Panc1 (cell line): ENCODE data around the gene L3MBTL2. TPM values are rescaled to one million over a fixed set of nuclear protein-coding genes. Genes with fewer than 3 reads are reported as not detected.

ENCODE experiments used
- ATAC-seq: fragments of 200-7000 bp; cut with Tn5 transposase; 2 replicates; pipeline ENCODE4 v1.9.1; 2020; ENCODE audit warnings: mild to moderate bottlenecking, moderate library complexity
- BruUV-seq: library from RNA; stranded (reverse); fragments of 400-500 nt; replicated peaks from 2 replicates; lab custom pipeline; 2021; lab: Mats Ljungman, UMichigan
- CTCF ChIA-PET: fragments of 300-600 bp; sonication (Branson Sonifier 250); formaldehyde crosslinking; loops from one replicate; lab custom pipeline; 2022; ENCODE audit warnings: antibody characterized with exemption; lab: Charles Lee
- POLR2A ChIA-PET: fragments of 300-600 bp; sonication (Branson Sonifier 250); formaldehyde crosslinking; loops from one replicate; lab custom pipeline; 2022; ENCODE audit warnings: antibody characterized with exemption; lab: Charles Lee
- DNase-seq: peaks from one replicate; pipeline ENCODE4 v3.0.0-alpha.2; 2010; ENCODE audit warnings: low read depth, low spot score
- H3K27ac ChIP-seq: 2 replicates; pipeline ENCODE4 v1.5.1; 2011; ENCODE audit warnings: mild to moderate bottlenecking, low read length, inconsistent platforms
- H3K27me3 ChIP-seq: fragments of 200-500 bp; sonication (Bioruptor generic); 2 replicates; pipeline ENCODE4 v1.6.0; 2014; ENCODE audit warnings: low read length, inconsistent platforms; ENCODE audit not compliant: control insufficient read depth, insufficient read depth
- H3K36me3 ChIP-seq: fragments of 200-500 bp; sonication (Bioruptor generic); 2 replicates; pipeline ENCODE4 v1.5.1; 2014; ENCODE audit warnings: inconsistent platforms, mild to moderate bottlenecking, low read length, moderate library complexity; ENCODE audit not compliant: control insufficient read depth, insufficient read depth
- H3K4me1 ChIP-seq: 2 replicates; pipeline ENCODE4 v1.5.1; 2011; ENCODE audit warnings: inconsistent platforms, mild to moderate bottlenecking, low read length, moderate library complexity; ENCODE audit not compliant: control insufficient read depth, insufficient read depth
- H3K4me3 ChIP-seq, 2 experiments: 2 replicates each; pipeline ENCODE4 v1.5.1; 2011 to 2012; ENCODE audit warnings: low read depth in 2 of 2, low read length in 2 of 2, mild to moderate bottlenecking in 2 of 2, inconsistent platforms in 1 of 2, moderate library complexity in 1 of 2
- H3K9me3 ChIP-seq: fragments of 200-500 bp; sonication (Bioruptor generic); 2 replicates; pipeline ENCODE4 v1.5.1; 2014; ENCODE audit warnings: low read depth, mild to moderate bottlenecking, inconsistent platforms, low read length, moderate library complexity; ENCODE audit not compliant: control insufficient read depth, insufficient read depth
- POLR2AphosphoS5 ChIP-seq: IDR thresholded peaks from 2 replicates; pipeline ENCODE4 v1.6.1; 2012; ENCODE audit warnings: mild to moderate bottlenecking, low read depth, low read length, moderate library complexity
- SIN3A ChIP-seq: IDR thresholded peaks from 2 replicates; pipeline ENCODE4 v1.6.1; 2012; ENCODE audit warnings: low read depth, mild to moderate bottlenecking, low read length, moderate library complexity, borderline replicate concordance; ENCODE audit not compliant: insufficient read depth
- TCF7L2 ChIP-seq: IDR thresholded peaks from 2 replicates; pipeline ENCODE4 v1.6.1; 2011; ENCODE audit warnings: mild to moderate bottlenecking, low read depth, low read length, inconsistent platforms
- in situ Hi-C: cut with HindIII; loops from 2 replicates; pipeline ENCODE4 v1.10.0; 2016; ENCODE audit warnings: low sequenced_read_pairs, low pct_unique_long_range_greater_than_20kb
- intact Hi-C: fragments of 100-400 bp; cut with micrococcal nuclease; formaldehyde crosslinking; loops from one replicate; pipeline ENCODE4 v1.10.0; 2022; ENCODE audit not compliant: unreplicated experiment
- total RNA-seq: library from RNA; stranded (reverse); gene quantifications from one replicate; pipeline ENCODE4 v1.2.1, GENCODE V29; 2021; ENCODE audit not compliant: unreplicated experiment
- TF ChIP-seq, protein P1 (sequence below), 2 experiments: IDR thresholded peaks; 2 replicates each; pipeline ENCODE4 v1.6.1; 2011 to 2012; ENCODE audit warnings: low read depth in 2 of 2, control low read depth in 1 of 2, low read length in 1 of 2, mild to moderate bottlenecking in 1 of 2, moderate library complexity in 1 of 2; ENCODE audit not compliant: insufficient read depth in 1 of 2
- TF ChIP-seq, protein P2 (sequence below): fragments of 450-650 bp; IDR thresholded peaks from 2 replicates; pipeline ENCODE4 v1.5.1; 2017; ENCODE audit warnings: mild to moderate bottlenecking

L3MBTL2 gene
- total RNA-seq, 1 experiment from 2014 or later, result 26.6 TPM

DNA sequence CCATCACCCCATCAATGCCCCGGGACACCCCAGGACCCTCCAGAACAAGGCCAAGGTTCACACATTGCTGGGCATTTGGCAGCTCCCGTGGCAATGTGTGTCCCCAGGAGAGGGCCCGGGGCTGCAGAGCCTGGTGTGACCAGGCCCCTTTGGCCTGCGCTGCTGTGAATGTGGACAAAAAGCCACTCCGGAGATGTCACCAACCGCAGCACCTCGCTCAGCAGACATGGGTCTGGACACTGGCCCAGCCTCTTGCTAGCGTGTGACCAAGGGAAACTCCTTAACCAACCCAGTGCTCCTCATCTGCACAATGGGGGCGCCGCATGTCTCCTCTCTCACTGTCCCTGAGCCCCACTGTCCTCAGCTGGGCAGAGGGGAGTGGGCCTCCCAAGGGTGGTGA lies 43.6 kb downstream of the L3MBTL2 start:
- POLR2A ChIA-PET, result no interaction called here
- intact Hi-C loops (no loop called here), in situ Hi-C loops (no loop called here)
- Histone ChIP-seq H3K27ac (no peak overlapping the region), H3K9me3 (no peaks in the 10 kb centered on the region), H3K36me3 (peaks cover 8% of the 10 kb centered on the region), H3K4me1 (no peaks in the 10 kb centered on the region), H3K4me3 (no peak overlapping the region), H3K27me3 (no peaks in the 10 kb centered on the region)
- TF ChIP-seq SIN3A (no peak), POLR2AphosphoS5 (no peak), TCF7L2 (no peak)
- TF ChIP-seq, protein P1, sequence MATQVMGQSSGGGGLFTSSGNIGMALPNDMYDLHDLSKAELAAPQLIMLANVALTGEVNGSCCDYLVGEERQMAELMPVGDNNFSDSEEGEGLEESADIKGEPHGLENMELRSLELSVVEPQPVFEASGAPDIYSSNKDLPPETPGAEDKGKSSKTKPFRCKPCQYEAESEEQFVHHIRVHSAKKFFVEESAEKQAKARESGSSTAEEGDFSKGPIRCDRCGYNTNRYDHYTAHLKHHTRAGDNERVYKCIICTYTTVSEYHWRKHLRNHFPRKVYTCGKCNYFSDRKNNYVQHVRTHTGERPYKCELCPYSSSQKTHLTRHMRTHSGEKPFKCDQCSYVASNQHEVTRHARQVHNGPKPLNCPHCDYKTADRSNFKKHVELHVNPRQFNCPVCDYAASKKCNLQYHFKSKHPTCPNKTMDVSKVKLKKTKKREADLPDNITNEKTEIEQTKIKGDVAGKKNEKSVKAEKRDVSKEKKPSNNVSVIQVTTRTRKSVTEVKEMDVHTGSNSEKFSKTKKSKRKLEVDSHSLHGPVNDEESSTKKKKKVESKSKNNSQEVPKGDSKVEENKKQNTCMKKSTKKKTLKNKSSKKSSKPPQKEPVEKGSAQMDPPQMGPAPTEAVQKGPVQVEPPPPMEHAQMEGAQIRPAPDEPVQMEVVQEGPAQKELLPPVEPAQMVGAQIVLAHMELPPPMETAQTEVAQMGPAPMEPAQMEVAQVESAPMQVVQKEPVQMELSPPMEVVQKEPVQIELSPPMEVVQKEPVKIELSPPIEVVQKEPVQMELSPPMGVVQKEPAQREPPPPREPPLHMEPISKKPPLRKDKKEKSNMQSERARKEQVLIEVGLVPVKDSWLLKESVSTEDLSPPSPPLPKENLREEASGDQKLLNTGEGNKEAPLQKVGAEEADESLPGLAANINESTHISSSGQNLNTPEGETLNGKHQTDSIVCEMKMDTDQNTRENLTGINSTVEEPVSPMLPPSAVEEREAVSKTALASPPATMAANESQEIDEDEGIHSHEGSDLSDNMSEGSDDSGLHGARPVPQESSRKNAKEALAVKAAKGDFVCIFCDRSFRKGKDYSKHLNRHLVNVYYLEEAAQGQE (IDR thresholded peaks at IDR 0.05; ENCODE audit: insufficient read depth in 1 of 2, low read depth in 2 of 2, low read length in 1 of 2), result no peak
- TF ChIP-seq, protein P2, sequence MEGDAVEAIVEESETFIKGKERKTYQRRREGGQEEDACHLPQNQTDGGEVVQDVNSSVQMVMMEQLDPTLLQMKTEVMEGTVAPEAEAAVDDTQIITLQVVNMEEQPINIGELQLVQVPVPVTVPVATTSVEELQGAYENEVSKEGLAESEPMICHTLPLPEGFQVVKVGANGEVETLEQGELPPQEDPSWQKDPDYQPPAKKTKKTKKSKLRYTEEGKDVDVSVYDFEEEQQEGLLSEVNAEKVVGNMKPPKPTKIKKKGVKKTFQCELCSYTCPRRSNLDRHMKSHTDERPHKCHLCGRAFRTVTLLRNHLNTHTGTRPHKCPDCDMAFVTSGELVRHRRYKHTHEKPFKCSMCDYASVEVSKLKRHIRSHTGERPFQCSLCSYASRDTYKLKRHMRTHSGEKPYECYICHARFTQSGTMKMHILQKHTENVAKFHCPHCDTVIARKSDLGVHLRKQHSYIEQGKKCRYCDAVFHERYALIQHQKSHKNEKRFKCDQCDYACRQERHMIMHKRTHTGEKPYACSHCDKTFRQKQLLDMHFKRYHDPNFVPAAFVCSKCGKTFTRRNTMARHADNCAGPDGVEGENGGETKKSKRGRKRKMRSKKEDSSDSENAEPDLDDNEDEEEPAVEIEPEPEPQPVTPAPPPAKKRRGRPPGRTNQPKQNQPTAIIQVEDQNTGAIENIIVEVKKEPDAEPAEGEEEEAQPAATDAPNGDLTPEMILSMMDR, result no peak
- no peak for ATAC-seq
- CTCF ChIA-PET, result no interaction called here
- BruUV-seq, result no TSS peak
- DNase-seq, result no peak

DNA sequence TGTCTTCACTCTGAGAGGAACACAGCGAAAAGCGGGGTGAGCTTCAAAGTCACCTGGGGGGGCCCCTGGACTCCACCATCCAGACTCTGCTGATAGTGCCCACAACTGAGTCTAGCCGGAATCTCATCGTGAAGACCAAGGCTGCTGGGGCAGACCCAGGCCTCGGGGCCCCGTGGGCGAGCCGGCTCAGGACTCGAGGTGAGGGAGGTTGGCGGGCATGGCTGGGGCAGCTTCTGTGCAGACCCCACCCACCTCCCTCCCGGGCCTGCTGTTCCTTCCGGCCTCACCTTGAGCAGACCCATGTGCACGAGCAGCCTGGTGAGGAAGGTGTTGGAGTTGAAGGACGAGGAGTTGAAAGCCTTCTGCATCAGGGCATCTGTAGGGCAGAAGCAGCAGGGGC lies 44.3 kb downstream of the L3MBTL2 start:
- ChIA-PET CTCF (no interaction called here), POLR2A (no interaction called here)
- TF ChIP-seq, protein P2, result no peak
- BruUV-seq, result no TSS peak
- Histone ChIP-seq H3K9me3 (no peaks in the 10 kb centered on the region), H3K27me3 (no peaks in the 10 kb centered on the region), H3K27ac (no peak overlapping the region), H3K4me3 (no peak overlapping the region), H3K36me3 (peaks cover 8% of the 10 kb centered on the region), H3K4me1 (no peaks in the 10 kb centered on the region)
- ATAC-seq (no peak), DNase-seq (no peak)
- intact Hi-C loops, result no loop called here
- in situ Hi-C loops, result no loop called here

DNA sequence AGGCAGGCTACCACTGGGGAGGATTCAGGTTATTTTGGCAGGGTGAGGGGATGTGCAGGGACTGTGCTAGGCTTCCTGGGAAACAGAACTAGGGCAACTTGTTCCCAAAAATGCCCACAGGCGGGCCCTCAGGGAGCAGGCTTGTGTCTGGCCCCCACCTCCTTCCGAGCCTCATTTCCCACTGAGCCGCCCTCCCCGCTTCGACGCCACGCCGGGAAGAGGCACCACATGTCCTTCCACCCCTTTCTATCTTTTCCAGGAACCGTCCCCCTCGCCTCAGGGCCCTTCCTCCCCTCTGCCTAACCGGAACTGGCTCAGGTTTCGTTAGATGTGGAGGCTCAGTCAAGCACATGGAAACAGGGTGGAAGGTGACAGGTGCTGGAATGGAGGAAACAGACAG lies 45.0 kb downstream of the L3MBTL2 start:
- ATAC-seq (no peak), DNase-seq (no peak)
- H3K4me1 ChIP-seq, result no peaks in the 10 kb centered on the region
- in situ Hi-C loops (no loop called here), intact Hi-C loops (no loop called here)
- H3K27ac ChIP-seq, result no peak overlapping the region
- no peaks in the 10 kb centered on the region for H3K9me3 ChIP-seq
- ChIA-PET POLR2A (no interaction called here), CTCF (no interaction called here)
- H3K4me3 ChIP-seq, result no peak overlapping the region
- H3K36me3 ChIP-seq, result peaks cover 8% of the 10 kb centered on the region
- BruUV-seq, result no TSS peak
- TF ChIP-seq TCF7L2 (no peak), SIN3A (no peak), POLR2AphosphoS5 (no peak)
- TF ChIP-seq, protein P1 (IDR thresholded peaks at IDR 0.05; ENCODE audit: insufficient read depth in 1 of 2, low read depth in 2 of 2, low read length in 1 of 2), result no peak
- TF ChIP-seq, protein P2, result no peak
- H3K27me3 ChIP-seq, result no peaks in the 10 kb centered on the region
